ENCODE results near the gene ELAPOR1.

Gene ELAPOR1

GRCh38 chr1:109113590-109114341, at the start of gene ELAPOR1:
TSS of gene ELAPOR1 (plus strand) at chr1:109114115. CDS start at chr1:109114184, 69 bp downstream.
- DNase-seq: peak; percentile 91

GRCh38 chr1:109065137-109065536, 48.8 kb upstream of the ELAPOR1 start:
- no peak for DNase-seq

- no peak for DNase-seq
Observed at GRCh38 chr1:109067883-109068282, 46.0 kb upstream of the ELAPOR1 start.

DNA sequence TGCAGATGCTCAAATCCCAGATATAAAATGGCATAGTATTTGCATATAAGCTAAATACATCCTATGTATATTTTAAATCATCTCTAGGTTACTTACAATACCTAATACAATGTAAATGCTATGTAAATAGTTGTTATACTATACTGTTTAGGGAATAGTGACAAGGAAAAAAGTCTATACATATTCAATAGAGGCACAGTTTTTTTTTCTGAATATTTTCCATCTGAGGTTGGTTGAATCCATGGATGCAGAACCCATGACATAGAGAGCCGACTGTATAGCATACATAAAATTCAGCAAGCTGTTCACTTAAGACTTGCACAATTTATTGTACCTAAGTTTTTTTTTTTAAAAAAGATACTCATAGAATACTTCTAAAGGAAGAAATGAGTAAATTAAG, 44.6 kb upstream of the ELAPOR1 start:
- DNase-seq: no peak

- DNase-seq: peak; percentile 85
Observed at GRCh38 chr1:109075531-109076490, 38.1 kb upstream of the ELAPOR1 start, which contains the start of gene TAF13. TSS of gene TAF13 (minus strand) at chr1:109076003. CDS start at chr1:109075947, 56 bp downstream.

DNA sequence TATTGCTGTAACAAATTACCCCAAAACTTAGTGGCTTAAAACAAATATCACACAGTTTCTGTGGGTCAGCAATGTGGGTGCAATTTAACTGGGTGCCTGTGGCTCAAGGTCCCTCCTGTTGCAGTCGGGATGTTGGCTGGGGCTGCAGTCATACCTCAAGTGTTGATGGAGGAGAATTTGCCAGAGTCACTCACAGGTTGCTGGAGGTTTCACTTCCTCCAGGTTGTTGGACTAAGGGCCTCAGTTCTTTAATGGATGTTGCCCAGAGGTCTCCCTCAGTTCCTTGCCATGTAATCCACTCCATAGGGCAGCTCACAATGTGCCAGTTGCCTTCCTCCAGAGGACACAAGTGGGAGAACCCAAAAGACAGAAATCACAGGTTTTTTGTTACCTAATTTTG, 35.6 kb upstream of the ELAPOR1 start:
- DNase-seq: no peak

DNA sequence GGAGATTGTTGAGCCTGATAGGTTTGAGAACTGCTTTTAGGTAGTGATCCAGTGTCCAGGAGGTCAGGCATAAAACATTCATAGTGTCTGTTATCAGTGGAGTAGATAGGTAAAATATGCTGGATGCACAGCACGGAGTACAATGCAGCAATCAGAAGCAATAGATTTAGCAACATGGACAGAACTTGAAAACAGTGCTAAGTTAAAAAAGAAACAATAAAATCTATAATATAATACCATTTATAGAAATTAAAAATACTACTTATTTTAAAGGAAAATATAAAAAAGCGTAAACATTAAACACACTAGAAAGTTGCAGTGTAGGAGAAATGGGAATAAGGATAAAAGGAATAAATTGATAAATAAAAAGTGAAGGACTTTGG, 34.7 kb upstream of the ELAPOR1 start:
- no peak for DNase-seq

- DNase-seq: no peak
Observed at GRCh38 chr1:109080441-109081082, 33.4 kb upstream of the ELAPOR1 start.

DNA sequence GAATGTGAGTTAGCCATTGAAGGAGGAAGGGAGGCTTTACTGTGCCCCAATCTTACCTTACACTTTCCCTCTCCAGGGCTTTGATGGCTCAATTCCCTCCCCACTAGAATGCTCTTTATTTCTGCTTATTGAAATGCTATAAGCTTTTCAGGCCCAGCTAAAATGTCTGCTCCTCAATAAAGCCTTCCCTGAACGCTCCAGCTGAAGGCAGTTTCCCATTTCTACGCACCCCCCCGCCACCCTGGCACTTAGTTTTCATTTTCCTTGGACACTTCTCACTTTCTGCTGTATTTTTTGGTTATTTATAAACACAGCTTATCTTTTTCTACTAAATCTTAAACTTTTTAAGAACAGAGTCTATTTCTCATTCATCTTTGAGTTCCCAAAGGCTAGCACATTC, 30.4 kb upstream of the ELAPOR1 start:
- no peak for DNase-seq

GRCh38 chr1:109083923-109084322, 30.0 kb upstream of the ELAPOR1 start:
- no peak for DNase-seq

GRCh38 chr1:109084563-109085517, 29.1 kb upstream of the ELAPOR1 start:
- no peak for DNase-seq

DNA sequence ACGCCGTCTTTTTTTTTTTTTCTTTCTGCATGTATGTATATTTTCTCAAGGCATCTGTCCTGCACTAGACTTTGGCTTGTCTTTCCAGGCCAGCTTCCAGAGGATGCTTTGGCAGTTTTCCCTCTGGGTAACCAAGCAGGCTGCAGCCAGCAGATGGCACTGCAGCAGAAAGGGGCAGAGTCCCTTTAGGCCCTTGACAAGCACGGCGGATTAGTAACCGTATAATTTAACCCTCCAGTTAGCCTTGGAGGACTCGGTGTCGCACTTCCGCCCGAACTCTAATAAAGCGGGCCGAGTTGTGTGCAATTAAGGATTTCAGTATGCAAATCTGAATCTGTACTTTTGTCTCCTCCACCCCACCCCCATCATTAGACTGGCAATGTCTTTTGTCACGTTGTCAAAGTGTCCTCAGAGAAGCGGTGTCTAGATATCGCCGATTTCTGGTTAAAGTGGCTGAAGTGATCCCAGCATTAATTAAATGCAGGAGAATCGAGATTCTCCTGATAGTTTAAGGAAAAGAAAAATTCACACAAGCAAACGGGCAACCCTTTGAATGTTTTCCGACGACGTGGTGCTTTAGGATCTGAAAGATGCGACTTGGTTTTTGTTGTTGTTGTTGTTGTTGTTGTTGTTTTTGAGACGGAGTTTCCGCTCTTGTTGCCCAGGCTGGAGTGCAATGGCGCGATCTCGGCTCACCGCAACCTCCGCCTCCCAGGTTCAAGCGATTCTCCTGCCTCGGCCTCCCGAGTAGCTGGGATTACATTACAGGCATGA, 24.5 kb upstream of the ELAPOR1 start:
- peak; percentile 51 for DNase-seq

DNA sequence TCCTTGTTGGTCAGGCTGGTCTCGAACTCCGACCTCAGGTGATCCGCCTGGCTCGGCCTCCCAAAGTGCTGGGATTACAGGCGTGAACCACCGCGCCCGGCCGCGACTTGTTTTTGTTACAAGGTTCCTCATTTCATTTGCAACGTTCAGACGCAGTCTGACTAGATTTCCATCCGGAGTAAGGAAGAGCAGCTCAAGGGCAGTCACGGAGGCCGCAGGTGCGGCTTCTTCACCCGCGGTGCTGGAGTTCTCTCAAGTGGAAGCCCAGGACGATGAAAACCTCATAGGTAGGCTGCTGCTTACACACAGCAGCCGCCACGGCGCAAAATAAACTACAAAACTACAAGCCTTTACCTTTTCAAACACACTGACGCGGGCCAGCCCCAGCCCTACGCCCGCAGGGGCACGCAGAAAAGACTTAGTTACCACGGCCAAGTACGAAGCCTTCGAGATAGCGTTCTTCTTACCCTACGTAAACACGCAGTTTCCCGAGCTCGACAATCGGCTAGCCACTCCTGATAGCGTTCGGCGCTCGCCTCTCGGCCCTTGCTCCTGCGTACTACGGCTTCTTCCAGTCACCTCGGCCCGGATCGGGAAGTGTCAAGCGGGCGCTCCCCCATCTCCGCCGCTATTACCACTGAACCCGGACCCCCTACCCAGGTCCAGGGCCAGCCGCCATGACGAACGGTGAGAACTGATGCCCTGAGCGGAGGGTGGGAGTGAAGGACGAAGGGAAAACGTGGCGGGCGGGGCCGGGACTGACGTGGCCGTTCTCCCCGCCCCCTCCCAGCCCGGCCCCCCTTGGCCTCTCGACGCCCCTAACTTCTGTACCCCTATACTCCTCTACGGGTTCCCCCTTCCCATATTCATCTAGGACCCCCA, 23.5 kb upstream of the ELAPOR1 start, which contains the start of gene TMEM167B:
Gene TMEM167B (plus strand): TSS at position 569 of the 882 bp plus-strand sequence. CDS start 109 bp downstream, at position 678.
- DNase-seq: peak; percentile 83

- DNase-seq: no peak
Observed at GRCh38 chr1:109091078-109091838, 22.7 kb upstream of the ELAPOR1 start.

GRCh38 chr1:109091839-109092193, 22.1 kb upstream of the ELAPOR1 start:
- DNase-seq: no peak

GRCh38 chr1:109094377-109094803, 19.5 kb upstream of the ELAPOR1 start:
- DNase-seq: no peak

DNA sequence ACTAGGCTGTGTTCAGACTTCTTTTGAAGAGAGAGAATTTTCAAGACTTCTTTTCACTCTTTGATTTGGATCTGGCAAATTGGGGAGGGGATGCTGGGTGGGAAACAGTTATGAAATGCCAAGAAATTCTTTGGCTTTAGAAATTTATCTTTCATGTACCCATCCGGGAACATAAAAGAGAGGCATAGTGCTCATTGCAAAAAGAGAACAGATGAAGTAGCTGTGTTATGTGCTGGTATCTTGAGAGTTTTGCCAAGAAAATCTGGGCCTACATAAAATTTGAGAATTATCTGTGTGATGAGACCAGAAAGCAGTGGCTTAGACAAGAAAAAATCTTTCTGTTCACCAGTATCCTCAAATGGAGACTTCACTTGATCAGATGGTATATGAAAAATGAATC, 19.0 kb upstream of the ELAPOR1 start:
- no peak for DNase-seq

GRCh38 chr1:109095631-109096030, 18.3 kb upstream of the ELAPOR1 start:
- no peak for DNase-seq

GRCh38 chr1:109096120-109096519, 17.8 kb upstream of the ELAPOR1 start:
- no peak for DNase-seq
